WTC11 (cell line): ENCODE data around the gene ITGB3. TPM values are rescaled to one million over a fixed set of nuclear protein-coding genes. Genes with fewer than 3 reads are reported as not detected.

Source experiments
- ATAC-seq: fragments of 200-7000 bp; cut with Tn5 transposase; 2 replicates; pipeline ENCODE4 v1.10.0; 2021; ENCODE audit warnings: mild to moderate bottlenecking, moderate library complexity
- CTCF ChIA-PET: fragments of 300-600 bp; sonication (Branson Sonifier 250); formaldehyde crosslinking; loops from one replicate; lab custom pipeline; 2021; ENCODE audit warnings: antibody characterized with exemption; lab: Charles Lee
- POLR2A ChIA-PET: fragments of 350-600 bp; sonication (Branson Sonifier 250); formaldehyde crosslinking; loops from one replicate; lab custom pipeline; 2021; ENCODE audit warnings: antibody characterized with exemption; lab: Charles Lee
- DNase-seq: peaks from one replicate; pipeline ENCODE4 v3.0.0; 2021; ENCODE audit warnings: low spot score
- H3K27ac Mint-ChIP-seq: 2 replicates; pipeline ENCODE4 v1.8.0; 2021; ENCODE audit warnings: mixed read lengths
- H3K27me3 Mint-ChIP-seq: 2 replicates; pipeline ENCODE4 v1.8.0; 2021; ENCODE audit warnings: low read depth, mild to moderate bottlenecking, moderate library complexity, mixed read lengths
- H3K36me3 Mint-ChIP-seq: 2 replicates; pipeline ENCODE4 v1.8.0; 2021; ENCODE audit warnings: mixed read lengths
- H3K4me1 Mint-ChIP-seq: 2 replicates; pipeline ENCODE4 v1.8.0; 2022; ENCODE audit warnings: mixed read lengths
- H3K4me3 Mint-ChIP-seq: 2 replicates; pipeline ENCODE4 v1.8.0; 2021; ENCODE audit warnings: mild to moderate bottlenecking, moderate library complexity, mixed read lengths
- H3K9me3 Mint-ChIP-seq: 2 replicates; pipeline ENCODE4 v1.8.0; 2021; ENCODE audit warnings: mixed read lengths
- EMX1 ChIP-seq: fragments of 250-450 bp; sonication (Bioruptor Pico); IDR thresholded peaks from 2 replicates; pipeline ENCODE4 v1.8.0; 2021; ENCODE audit warnings: mild to moderate bottlenecking
- GTF2I ChIP-seq: fragments of 250-450 bp; sonication (Bioruptor Pico); conservative IDR thresholded peaks from 2 replicates; pipeline ENCODE4 v1.4.0; 2021; ENCODE audit warnings: mild to moderate bottlenecking
- HMGA2 ChIP-seq: fragments of 250-450 bp; sonication (Bioruptor Pico); IDR thresholded peaks from 2 replicates; pipeline ENCODE4 v1.4.0; 2021; ENCODE audit warnings: mild to moderate bottlenecking, moderate library complexity
- JUN ChIP-seq: sonication (generic); formaldehyde crosslinking; IDR thresholded peaks from 2 replicates; pipeline ENCODE4 v1.8.0; 2023; ENCODE audit warnings: mild to moderate bottlenecking, missing genetic modification reagents
- NFATC4 ChIP-seq: fragments of 250-450 bp; sonication (Bioruptor Pico); IDR thresholded peaks from 2 replicates; pipeline ENCODE4 v1.9.0; 2021; ENCODE audit warnings: mild to moderate bottlenecking
- SMAD4 ChIP-seq: sonication (generic); formaldehyde crosslinking; IDR thresholded peaks from 2 replicates; pipeline ENCODE4 v1.8.0; 2022; ENCODE audit warnings: mild to moderate bottlenecking, missing genetic modification reagents
- TCF7 ChIP-seq: sonication (generic); formaldehyde crosslinking; IDR thresholded peaks from 2 replicates; pipeline ENCODE4 v1.8.0; 2022; ENCODE audit warnings: mild to moderate bottlenecking, low read depth, missing genetic modification reagents, moderate library complexity
- ZNF219 ChIP-seq: sonication (generic); formaldehyde crosslinking; IDR thresholded peaks from 2 replicates; pipeline ENCODE4 v1.8.0; 2023; ENCODE audit warnings: missing genetic modification reagents, mild to moderate bottlenecking, borderline replicate concordance
- total RNA-seq: library from RNA; stranded (reverse); gene quantifications from 3 replicates; pipeline ENCODE4 v1.2.3, GENCODE V29; 2021
- TF ChIP-seq, protein P1 (sequence below): sonication (generic); formaldehyde crosslinking; IDR thresholded peaks from 2 replicates; pipeline ENCODE4 v1.8.1; 2023; ENCODE audit warnings: mild to moderate bottlenecking, moderate library complexity, missing genetic modification reagents
- TF ChIP-seq, protein P2 (sequence below): sonication (generic); formaldehyde crosslinking; IDR thresholded peaks from 2 replicates; pipeline ENCODE4 v1.8.0; 2022; ENCODE audit warnings: mild to moderate bottlenecking, missing genetic modification reagents
- TF ChIP-seq, protein P3 (sequence below): fragments of 250-450 bp; sonication (Bioruptor Pico); IDR thresholded peaks from 2 replicates; pipeline ENCODE4 v1.9.0; 2021; ENCODE audit warnings: moderate library complexity, mild to moderate bottlenecking, inconsistent platforms, borderline replicate concordance
- TF ChIP-seq, protein P4 (sequence below): sonication (generic); formaldehyde crosslinking; IDR thresholded peaks from 2 replicates; pipeline ENCODE4 v1.8.0; 2022; ENCODE audit warnings: missing genetic modification reagents

Gene ITGB3
- total RNA-seq, 1 experiment from 2014 or later, result 0.04 TPM

DNA sequence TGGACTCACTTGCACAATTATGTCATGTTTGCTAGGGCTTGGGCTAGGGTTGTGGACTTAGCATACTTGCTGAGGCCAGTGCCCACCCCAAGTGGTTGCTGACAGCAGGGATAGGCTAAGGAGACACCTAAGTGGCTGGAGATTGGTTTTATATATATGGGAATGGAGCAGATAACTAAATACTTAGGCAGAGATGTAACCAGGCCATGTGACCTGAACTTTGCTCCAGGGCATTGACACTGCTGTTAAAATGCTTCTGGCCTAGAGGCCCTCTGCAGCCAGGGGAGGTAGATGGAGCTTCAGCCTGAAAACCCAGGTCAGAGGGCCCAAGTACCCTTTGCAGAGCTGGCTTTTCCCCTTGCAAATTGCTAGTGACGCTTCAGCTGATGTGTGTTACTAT lies 1.4 kb upstream of the ITGB3 start:
- Mint-ChIP-seq H3K27me3 (peaks cover 50% of the 10 kb centered on the region), H3K27ac (no peak overlapping the region), H3K4me3 (no peak overlapping the region; the same call in 1 of the 2 replicates), H3K9me3 (peaks cover 4% of the 10 kb centered on the region; the same call in 1 of the 2 replicates), H3K36me3 (no peaks in the 10 kb centered on the region)
- CTCF ChIA-PET, result interaction anchor here (2.9 kb wide), 1 partner anchor 23 kb away, joined by 11 read pairs; no protein-coding TSS in a partner anchor
- no peak for DNase-seq
- POLR2A ChIA-PET, result no interaction called here
- ATAC-seq, result no peak
- TF ChIP-seq TCF7 (CRISPR knock-in tag) (no peak), NFATC4 (CRISPR knock-in tag) (no peak), HMGA2 (CRISPR knock-in tag) (no peak)
- TF ChIP-seq, protein P1, sequence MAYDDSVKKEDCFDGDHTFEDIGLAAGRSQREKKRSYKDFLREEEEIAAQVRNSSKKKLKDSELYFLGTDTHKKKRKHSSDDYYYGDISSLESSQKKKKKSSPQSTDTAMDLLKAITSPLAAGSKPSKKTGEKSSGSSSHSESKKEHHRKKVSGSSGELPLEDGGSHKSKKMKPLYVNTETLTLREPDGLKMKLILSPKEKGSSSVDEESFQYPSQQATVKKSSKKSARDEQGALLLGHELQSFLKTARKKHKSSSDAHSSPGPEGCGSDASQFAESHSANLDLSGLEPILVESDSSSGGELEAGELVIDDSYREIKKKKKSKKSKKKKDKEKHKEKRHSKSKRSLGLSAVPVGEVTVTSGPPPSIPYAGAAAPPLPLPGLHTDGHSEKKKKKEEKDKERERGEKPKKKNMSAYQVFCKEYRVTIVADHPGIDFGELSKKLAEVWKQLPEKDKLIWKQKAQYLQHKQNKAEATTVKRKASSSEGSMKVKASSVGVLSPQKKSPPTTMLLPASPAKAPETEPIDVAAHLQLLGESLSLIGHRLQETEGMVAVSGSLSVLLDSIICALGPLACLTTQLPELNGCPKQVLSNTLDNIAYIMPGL, result no peak
- TF ChIP-seq, protein P2, sequence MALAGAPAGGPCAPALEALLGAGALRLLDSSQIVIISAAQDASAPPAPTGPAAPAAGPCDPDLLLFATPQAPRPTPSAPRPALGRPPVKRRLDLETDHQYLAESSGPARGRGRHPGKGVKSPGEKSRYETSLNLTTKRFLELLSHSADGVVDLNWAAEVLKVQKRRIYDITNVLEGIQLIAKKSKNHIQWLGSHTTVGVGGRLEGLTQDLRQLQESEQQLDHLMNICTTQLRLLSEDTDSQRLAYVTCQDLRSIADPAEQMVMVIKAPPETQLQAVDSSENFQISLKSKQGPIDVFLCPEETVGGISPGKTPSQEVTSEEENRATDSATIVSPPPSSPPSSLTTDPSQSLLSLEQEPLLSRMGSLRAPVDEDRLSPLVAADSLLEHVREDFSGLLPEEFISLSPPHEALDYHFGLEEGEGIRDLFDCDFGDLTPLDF (CRISPR knock-in tag), result no peak
- TF ChIP-seq, protein P3, sequence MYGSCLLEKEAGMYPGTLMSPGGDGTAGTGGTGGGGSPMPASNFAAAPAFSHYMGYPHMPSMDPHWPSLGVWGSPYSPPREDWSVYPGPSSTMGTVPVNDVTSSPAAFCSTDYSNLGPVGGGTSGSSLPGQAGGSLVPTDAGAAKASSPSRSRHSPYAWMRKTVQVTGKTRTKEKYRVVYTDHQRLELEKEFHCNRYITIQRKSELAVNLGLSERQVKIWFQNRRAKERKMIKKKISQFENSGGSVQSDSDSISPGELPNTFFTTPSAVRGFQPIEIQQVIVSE (CRISPR knock-in tag), result no peak
- TF ChIP-seq, all 79 proteins: peak for 0
- peaks cover 36% of the 10 kb centered on the region for H3K4me1 Mint-ChIP-seq

DNA sequence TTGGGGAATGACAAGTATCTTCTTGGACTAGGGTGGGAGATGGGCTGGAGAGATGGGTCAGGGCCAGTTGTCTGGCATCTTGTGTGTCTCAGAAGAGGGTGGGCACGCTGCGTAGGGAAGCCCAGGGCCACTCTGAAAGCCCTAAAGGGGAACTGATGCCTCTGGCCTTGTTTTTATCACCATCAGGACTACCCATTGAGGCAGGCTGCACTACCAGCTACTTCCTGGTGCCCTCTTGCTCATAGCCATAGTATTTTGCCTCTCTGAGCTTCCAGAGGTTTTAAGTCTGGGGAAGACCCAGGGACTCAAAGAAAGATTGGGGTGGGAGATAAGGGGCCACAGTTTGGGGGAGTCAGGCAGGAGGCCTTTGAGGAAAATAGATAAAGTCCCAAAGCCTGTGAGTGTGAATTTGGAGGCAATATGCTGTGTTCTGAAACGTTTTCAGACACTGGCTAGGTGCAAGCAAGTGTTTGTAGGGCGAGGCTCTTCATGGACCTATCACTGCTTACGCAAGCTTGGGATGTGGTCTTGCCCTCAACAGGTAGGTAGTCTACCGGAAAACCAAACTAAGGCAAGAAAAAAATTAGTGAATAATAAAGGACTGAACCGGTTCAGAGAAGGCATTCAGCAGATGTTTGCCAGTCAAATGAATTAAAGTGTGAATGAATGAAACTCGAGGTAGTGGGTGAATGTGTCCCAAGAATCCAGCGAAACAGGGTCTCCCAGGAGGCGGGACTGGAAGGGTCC lies 688 bp upstream of the ITGB3 start:
- H3K27ac Mint-ChIP-seq, result no peak overlapping the region
- ChIA-PET CTCF (interaction anchor here (1.0 to 2.9 kb wide), 3 partner anchors 23 to 57 kb away, joined by 3 to 11 read pairs (median 5); no protein-coding TSS in a partner anchor), POLR2A (no interaction called here)
- ATAC-seq (no peak), DNase-seq (no peak)
- no peak for TF ChIP-seq ZNF219 (CRISPR knock-in tag)
- no peak for TF ChIP-seq SMAD4
- TF ChIP-seq JUN (CRISPR knock-in tag), result no peak
- no peak for TF ChIP-seq GTF2I (CRISPR knock-in tag)
- H3K27me3 Mint-ChIP-seq, result peaks cover 57% of the 10 kb centered on the region
- peaks cover 4% of the 10 kb centered on the region; the same call in 1 of the 2 replicates for H3K9me3 Mint-ChIP-seq
- H3K4me3 Mint-ChIP-seq, result peak overlapping the region; percentile 71
- no peaks in the 10 kb centered on the region for H3K36me3 Mint-ChIP-seq
- peaks cover 43% of the 10 kb centered on the region for H3K4me1 Mint-ChIP-seq

DNA sequence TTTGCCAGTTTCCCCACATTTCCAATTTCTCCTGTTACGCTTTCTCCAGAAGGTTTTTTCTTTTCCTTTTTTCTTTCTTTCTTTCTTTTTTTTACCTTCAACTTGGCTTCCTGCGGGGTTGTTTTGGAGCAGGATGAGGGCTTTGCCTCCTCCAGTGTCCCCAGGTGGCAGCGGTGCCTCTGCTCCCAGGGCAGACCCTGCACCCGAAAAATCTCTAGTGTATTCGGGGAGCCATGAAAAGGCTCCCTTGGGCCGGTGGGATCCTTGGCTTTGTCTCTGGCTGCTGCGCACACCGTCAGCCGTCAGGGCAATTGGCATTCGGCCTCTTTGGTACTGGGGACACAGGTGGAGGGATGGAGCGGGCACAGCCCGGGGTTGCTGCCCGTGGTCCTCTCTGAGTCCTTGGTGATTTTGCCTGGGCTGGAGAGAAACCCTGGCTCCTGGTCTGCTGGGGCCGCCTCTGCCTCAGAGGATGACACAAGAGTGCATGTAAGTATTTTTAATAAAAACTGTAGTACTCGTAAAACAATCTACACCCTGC lies 846 bp downstream of the ITGB3 start:
- Mint-ChIP-seq H3K27me3 (peaks cover 61% of the 10 kb centered on the region), H3K9me3 (peaks cover 4% of the 10 kb centered on the region; the same call in 1 of the 2 replicates), H3K36me3 (no peaks in the 10 kb centered on the region), H3K4me1 (peaks cover 50% of the 10 kb centered on the region), H3K4me3 (peak overlapping the region; percentile 99), H3K27ac (no peak overlapping the region)
- ChIA-PET POLR2A (interaction anchor here (0.6 kb wide), 1 partner anchor 97 kb away, joined by 7 read pairs; no protein-coding TSS in a partner anchor), CTCF (interaction anchor here (0.5 to 2.9 kb wide), 5 partner anchors 21 to 61 kb away, joined by 3 to 11 read pairs (median 4); no protein-coding TSS in a partner anchor)
- no peak for TF ChIP-seq EMX1 (CRISPR knock-in tag)
- TF ChIP-seq, protein P4, sequence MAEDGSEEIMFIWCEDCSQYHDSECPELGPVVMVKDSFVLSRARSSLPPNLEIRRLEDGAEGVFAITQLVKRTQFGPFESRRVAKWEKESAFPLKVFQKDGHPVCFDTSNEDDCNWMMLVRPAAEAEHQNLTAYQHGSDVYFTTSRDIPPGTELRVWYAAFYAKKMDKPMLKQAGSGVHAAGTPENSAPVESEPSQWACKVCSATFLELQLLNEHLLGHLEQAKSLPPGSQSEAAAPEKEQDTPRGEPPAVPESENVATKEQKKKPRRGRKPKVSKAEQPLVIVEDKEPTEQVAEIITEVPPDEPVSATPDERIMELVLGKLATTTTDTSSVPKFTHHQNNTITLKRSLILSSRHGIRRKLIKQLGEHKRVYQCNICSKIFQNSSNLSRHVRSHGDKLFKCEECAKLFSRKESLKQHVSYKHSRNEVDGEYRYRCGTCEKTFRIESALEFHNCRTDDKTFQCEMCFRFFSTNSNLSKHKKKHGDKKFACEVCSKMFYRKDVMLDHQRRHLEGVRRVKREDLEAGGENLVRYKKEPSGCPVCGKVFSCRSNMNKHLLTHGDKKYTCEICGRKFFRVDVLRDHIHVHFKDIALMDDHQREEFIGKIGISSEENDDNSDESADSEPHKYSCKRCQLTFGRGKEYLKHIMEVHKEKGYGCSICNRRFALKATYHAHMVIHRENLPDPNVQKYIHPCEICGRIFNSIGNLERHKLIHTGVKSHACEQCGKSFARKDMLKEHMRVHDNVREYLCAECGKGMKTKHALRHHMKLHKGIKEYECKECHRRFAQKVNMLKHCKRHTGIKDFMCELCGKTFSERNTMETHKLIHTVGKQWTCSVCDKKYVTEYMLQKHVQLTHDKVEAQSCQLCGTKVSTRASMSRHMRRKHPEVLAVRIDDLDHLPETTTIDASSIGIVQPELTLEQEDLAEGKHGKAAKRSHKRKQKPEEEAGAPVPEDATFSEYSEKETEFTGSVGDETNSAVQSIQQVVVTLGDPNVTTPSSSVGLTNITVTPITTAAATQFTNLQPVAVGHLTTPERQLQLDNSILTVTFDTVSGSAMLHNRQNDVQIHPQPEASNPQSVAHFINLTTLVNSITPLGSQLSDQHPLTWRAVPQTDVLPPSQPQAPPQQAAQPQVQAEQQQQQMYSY (CRISPR knock-in tag), result peak; percentile 55
- TF ChIP-seq, protein P1, result 0 out of 2 replicates have a peak, but pooled peaks have one; percentile 5
- peak; percentile 12; the same call in 1 of the 2 replicates for ATAC-seq
- no peak for DNase-seq
